ENCODE results near the gene DYNC1I1. TPM values are rescaled to one million over a fixed set of nuclear protein-coding genes. Genes with fewer than 3 reads are reported as not detected.

The DYNC1I1 gene
- total and polyA plus RNA-seq, 4 donors, result 0.28 to 0.67 (median 0.39) TPM

DNA sequence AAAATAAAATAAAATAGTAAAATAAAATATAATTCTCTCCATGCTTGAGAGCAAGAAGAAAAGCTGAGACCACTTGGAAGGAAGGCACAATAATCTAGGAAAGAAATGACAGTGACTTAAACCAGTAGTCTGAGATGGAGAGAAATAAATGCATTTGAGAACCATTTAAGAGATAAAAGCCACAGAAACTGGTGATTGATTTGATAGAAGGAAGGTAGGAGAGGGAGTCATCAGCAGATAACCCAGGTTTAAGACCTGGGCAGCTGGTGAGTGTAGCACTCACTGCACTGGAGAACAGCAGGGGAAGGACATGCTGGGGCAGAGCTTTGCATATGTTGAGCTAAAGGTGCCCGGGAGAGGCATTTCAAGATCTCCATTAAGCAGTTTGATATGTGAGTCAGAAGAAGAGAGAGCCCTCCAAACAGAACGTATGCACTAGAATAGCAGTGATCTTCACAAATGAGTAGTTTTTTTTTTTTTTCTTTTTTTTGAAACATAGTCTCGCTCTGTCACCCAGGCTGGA, 268.0 kb downstream of the DYNC1I1 start (continued):
- TF ChIP-seq, protein P1, sequence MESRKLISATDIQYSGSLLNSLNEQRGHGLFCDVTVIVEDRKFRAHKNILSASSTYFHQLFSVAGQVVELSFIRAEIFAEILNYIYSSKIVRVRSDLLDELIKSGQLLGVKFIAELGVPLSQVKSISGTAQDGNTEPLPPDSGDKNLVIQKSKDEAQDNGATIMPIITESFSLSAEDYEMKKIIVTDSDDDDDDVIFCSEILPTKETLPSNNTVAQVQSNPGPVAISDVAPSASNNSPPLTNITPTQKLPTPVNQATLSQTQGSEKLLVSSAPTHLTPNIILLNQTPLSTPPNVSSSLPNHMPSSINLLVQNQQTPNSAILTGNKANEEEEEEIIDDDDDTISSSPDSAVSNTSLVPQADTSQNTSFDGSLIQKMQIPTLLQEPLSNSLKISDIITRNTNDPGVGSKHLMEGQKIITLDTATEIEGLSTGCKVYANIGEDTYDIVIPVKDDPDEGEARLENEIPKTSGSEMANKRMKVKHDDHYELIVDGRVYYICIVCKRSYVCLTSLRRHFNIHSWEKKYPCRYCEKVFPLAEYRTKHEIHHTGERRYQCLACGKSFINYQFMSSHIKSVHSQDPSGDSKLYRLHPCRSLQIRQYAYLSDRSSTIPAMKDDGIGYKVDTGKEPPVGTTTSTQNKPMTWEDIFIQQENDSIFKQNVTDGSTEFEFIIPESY (IDR thresholded peaks at IDR 0.05), result no peak
- no peak for TF ChIP-seq FOXA1 (IDR thresholded peaks at IDR 0.05)
- no peak for TF ChIP-seq HNF4G (IDR thresholded peaks at IDR 0.05)
- TF ChIP-seq RAD21 (IDR thresholded peaks at IDR 0.05), result no peak

DNA sequence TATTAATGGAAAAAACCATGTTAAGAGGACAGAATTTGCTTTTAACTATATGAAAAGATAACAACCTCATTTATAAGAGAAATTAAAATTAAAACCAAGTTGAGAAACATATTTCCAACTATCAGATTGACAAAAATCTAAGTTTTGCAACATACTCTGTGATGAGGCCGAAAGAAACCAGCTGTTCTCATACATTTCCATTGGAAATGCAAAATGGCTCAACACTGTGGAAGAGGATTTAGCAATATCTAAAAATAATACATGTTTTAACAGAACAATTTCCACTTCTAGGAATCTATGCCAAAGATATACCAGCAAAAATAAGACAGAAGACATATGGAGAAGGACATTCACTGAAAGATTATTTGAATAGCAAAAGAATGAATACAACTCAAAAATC, 268.8 kb downstream of the DYNC1I1 start:
- TF ChIP-seq HNF4A (conservative IDR thresholded peaks at IDR 0.05), result no peak
- no peak for TF ChIP-seq GABPA (IDR thresholded peaks at IDR 0.05 in 1 of 2, conservative IDR thresholded peaks at IDR 0.05 in 1 of 2)
- no peak for TF ChIP-seq RAD21 (IDR thresholded peaks at IDR 0.05)
- TF ChIP-seq FOXA1 (IDR thresholded peaks at IDR 0.05), result no peak
- no peak for TF ChIP-seq TAF1 (conservative IDR thresholded peaks at IDR 0.05)
- no peaks in the 10 kb centered on the region for H3K9me3 ChIP-seq (ENCODE audit: control insufficient read depth in 4 of 4, low read length in 3 of 4)
- no peak overlapping the region for H3K4me3 ChIP-seq (ENCODE audit: low read depth in 1 of 3, low read length in 3 of 3)
- no peak for DNase-seq (ENCODE audit: low spot score)
- 91% methylated on average over 1 of the region's 1 CpG for WGBS
- no peaks in the 10 kb centered on the region for H3K36me3 ChIP-seq (ENCODE audit: control insufficient read depth in 4 of 4, insufficient read depth in 3 of 4, low read depth in 1 of 4, low read length in 3 of 4)
- H3K9ac ChIP-seq (ENCODE audit: low read depth in 1 of 2, low read length in 2 of 2), result no peak overlapping the region
- no peaks in the 10 kb centered on the region for H3K27me3 ChIP-seq (ENCODE audit: control insufficient read depth in 4 of 4, insufficient read depth in 4 of 4, low read length in 3 of 4)
- no peaks in the 10 kb centered on the region for H3K4me1 ChIP-seq (ENCODE audit: control insufficient read depth in 4 of 4, insufficient read depth in 4 of 4, low read length in 3 of 4)
- no peak overlapping the region for H3K27ac ChIP-seq (ENCODE audit: low read depth in 1 of 2, low read length in 2 of 2)

DNA sequence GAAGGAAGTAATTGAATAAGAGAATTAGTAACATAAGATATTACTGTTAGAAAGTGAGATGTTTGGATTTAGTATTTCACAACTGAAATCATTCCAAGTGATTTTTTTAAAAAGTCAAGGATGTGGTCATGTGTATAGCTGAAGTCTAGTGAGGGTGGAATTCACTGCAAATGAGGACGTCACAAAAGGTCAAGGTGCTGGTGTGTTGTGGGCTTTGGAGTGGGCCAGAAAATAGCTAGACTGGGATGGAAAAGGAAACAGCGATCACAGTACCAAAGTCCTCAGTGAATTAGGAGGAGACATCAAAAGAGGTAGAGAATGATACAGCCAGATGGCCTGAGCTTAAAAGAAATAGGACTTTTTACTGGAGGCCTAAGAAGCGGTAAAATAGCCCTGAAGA, 272.8 kb downstream of the DYNC1I1 start:
- no peak overlapping the region for H3K9ac ChIP-seq (ENCODE audit: low read depth in 1 of 2, low read length in 2 of 2)
- no peaks in the 10 kb centered on the region for H3K4me1 ChIP-seq (ENCODE audit: control insufficient read depth in 4 of 4, insufficient read depth in 4 of 4, low read length in 3 of 4)
- no peak overlapping the region for H3K4me3 ChIP-seq (ENCODE audit: low read depth in 1 of 3, low read length in 3 of 3)
- TF ChIP-seq NR2F2 (IDR thresholded peaks at IDR 0.05) (no peak), RAD21 (IDR thresholded peaks at IDR 0.05) (no peak), FOXA1 (IDR thresholded peaks at IDR 0.05) (no peak)
- no peak for DNase-seq (ENCODE audit: low spot score)
- H3K27me3 ChIP-seq (ENCODE audit: control insufficient read depth in 4 of 4, insufficient read depth in 4 of 4, low read length in 3 of 4), result no peaks in the 10 kb centered on the region
- no peak overlapping the region for H3K27ac ChIP-seq (ENCODE audit: low read depth in 1 of 2, low read length in 2 of 2)
- WGBS, result 86% methylated on average over 3 of the region's 3 CpGs
- H3K9me3 ChIP-seq (ENCODE audit: control insufficient read depth in 4 of 4, low read length in 3 of 4), result no peaks in the 10 kb centered on the region
- H3K36me3 ChIP-seq (ENCODE audit: control insufficient read depth in 4 of 4, insufficient read depth in 3 of 4, low read depth in 1 of 4, low read length in 3 of 4), result no peaks in the 10 kb centered on the region

DNA sequence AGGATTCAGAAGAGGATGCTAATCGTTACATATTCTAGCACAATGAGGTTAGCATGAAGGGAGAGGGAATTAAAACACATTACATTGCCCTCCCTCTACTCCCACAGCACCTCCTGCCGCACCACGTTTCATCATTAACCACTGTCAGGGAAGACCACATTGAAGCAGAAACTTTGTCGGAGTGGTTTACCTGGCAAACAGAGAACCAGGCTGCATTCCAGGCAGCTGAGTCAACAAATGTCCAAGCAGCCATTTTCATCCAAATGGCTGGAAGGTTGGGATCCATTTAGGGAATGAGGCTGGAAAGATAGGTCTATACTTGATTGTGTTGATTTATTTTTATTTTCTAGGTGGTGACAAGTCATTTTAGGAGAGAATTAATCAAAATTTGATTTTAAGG, 273.6 kb downstream of the DYNC1I1 start:
- no peaks in the 10 kb centered on the region for H3K36me3 ChIP-seq (ENCODE audit: control insufficient read depth in 4 of 4, insufficient read depth in 3 of 4, low read depth in 1 of 4, low read length in 3 of 4)
- H3K4me1 ChIP-seq (ENCODE audit: control insufficient read depth in 4 of 4, insufficient read depth in 4 of 4, low read length in 3 of 4), result no peaks in the 10 kb centered on the region
- H3K9me3 ChIP-seq (ENCODE audit: control insufficient read depth in 4 of 4, low read length in 3 of 4), result no peaks in the 10 kb centered on the region
- no peak for DNase-seq (ENCODE audit: low spot score)
- H3K4me3 ChIP-seq (ENCODE audit: low read depth in 1 of 3, low read length in 3 of 3), result no peak overlapping the region
- H3K9ac ChIP-seq (ENCODE audit: low read depth in 1 of 2, low read length in 2 of 2), result no peak overlapping the region
- H3K27ac ChIP-seq (ENCODE audit: low read depth in 1 of 2, low read length in 2 of 2), result no peak overlapping the region
- WGBS, result 46% methylated on average over 4 of the region's 4 CpGs
- no peaks in the 10 kb centered on the region for H3K27me3 ChIP-seq (ENCODE audit: control insufficient read depth in 4 of 4, insufficient read depth in 4 of 4, low read length in 3 of 4)
- TF ChIP-seq, protein P2, sequence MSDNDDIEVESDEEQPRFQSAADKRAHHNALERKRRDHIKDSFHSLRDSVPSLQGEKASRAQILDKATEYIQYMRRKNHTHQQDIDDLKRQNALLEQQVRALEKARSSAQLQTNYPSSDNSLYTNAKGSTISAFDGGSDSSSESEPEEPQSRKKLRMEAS (IDR thresholded peaks at IDR 0.05), result no peak
- TF ChIP-seq, protein P3, sequence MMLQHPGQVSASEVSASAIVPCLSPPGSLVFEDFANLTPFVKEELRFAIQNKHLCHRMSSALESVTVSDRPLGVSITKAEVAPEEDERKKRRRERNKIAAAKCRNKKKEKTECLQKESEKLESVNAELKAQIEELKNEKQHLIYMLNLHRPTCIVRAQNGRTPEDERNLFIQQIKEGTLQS (IDR thresholded peaks at IDR 0.05), result no peak
- TF ChIP-seq, protein P4, sequence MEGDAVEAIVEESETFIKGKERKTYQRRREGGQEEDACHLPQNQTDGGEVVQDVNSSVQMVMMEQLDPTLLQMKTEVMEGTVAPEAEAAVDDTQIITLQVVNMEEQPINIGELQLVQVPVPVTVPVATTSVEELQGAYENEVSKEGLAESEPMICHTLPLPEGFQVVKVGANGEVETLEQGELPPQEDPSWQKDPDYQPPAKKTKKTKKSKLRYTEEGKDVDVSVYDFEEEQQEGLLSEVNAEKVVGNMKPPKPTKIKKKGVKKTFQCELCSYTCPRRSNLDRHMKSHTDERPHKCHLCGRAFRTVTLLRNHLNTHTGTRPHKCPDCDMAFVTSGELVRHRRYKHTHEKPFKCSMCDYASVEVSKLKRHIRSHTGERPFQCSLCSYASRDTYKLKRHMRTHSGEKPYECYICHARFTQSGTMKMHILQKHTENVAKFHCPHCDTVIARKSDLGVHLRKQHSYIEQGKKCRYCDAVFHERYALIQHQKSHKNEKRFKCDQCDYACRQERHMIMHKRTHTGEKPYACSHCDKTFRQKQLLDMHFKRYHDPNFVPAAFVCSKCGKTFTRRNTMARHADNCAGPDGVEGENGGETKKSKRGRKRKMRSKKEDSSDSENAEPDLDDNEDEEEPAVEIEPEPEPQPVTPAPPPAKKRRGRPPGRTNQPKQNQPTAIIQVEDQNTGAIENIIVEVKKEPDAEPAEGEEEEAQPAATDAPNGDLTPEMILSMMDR (IDR thresholded peaks at IDR 0.05; ENCODE audit: low read depth, low read length, missing input control), result no peak
- TF ChIP-seq, protein P1 (IDR thresholded peaks at IDR 0.05), result no peak
- TF ChIP-seq FOXA1 (IDR thresholded peaks at IDR 0.05), result no peak
- no peak for TF ChIP-seq EGR1 (IDR thresholded peaks at IDR 0.05; ENCODE audit: low read depth in 2 of 2)
- TF ChIP-seq HNF4A (conservative IDR thresholded peaks at IDR 0.05), result no peak
